ENCODE data around the gene HDAC9. TPM values are rescaled to one million over a fixed set of nuclear protein-coding genes. Genes with fewer than 3 reads are reported as not detected.

HDAC9 gene
- total and polyA plus RNA-seq, 2 of the 13 experiments (the other 11 are each of a cell fraction or from before 2014, with no cell fraction given), result 0.05 to 0.07 TPM

DNA sequence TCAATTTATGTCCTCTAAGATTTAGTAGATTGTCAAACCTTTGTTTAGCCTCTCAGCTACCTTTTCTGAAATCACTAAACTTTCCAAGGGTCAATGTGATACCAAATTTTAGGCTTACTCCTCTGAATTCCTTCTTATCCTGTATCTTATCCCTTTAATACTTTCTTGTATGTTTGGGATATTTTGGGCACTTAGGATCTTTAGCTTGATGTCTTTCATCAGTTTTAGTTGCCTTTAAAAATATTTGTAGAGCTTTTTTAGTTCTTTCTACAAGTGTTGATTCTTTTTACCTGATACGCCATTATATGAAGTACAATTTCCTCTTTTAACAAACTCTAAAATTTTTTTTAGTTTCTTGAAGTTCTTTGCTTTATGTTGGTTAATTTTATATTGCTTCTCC, 30.7 kb upstream of the HDAC9 start (continued):
- TF ChIP-seq ZNF704 (CRISPR knock-in tag; IDR thresholded peaks at IDR 0.05; ENCODE audit: borderline replicate concordance) (no peak), AHDC1 (CRISPR knock-in tag; IDR thresholded peaks at IDR 0.05; ENCODE audit: borderline replicate concordance) (no peak), ZNF629 (CRISPR knock-in tag; conservative IDR thresholded peaks at IDR 0.05) (no peak), PHF20 (CRISPR knock-in tag; IDR thresholded peaks at IDR 0.05) (no peak), ZNF558 (CRISPR knock-in tag; IDR thresholded peaks at IDR 0.05; ENCODE audit: borderline replicate concordance) (no peak), ZNF703 (CRISPR knock-in tag; IDR thresholded peaks at IDR 0.05; ENCODE audit: borderline replicate concordance) (no peak), SIN3A (IDR thresholded peaks at IDR 0.05; ENCODE audit: borderline replicate concordance, low read depth, low read length) (no peak)
